T-cell (primary cell): Measurements from ENCODE around the gene KIRREL1. TPM values are rescaled to one million over a fixed set of nuclear protein-coding genes. Genes with fewer than 3 reads are reported as not detected.

Source experiments
- ATAC-seq, 4 experiments: fragments of 200-7000 bp in 3 of 4; fragments of 150-1000 bp in 1 of 4; cut with Tn5 transposase; replicated peaks in 1 of 4; 1 replicate in 3 of 4; 2 replicates in 1 of 4; pipeline ENCODE4 v1.10.0; 2021; ENCODE audit warnings: moderate library complexity in 3 of 4, mild to moderate bottlenecking in 2 of 4, moderate number of reproducible peaks in 1 of 4
- CTCF ChIA-PET, 2 donors: fragments of 300-600 bp; sonication (Branson Sonifier 250); formaldehyde crosslinking; loops; one replicate each; lab custom pipeline; 2022; ENCODE audit warnings: antibody characterized with exemption in 2 of 2; lab: Charles Lee
- POLR2A ChIA-PET, 2 donors: fragments of 300-600 bp; sonication (Branson Sonifier 250); formaldehyde crosslinking; loops; one replicate each; lab custom pipeline; 2022; ENCODE audit warnings: antibody characterized with exemption in 2 of 2; lab: Charles Lee
- DNase-seq, 35 experiments: peaks; one replicate each; pipeline versions ENCODE4 v3.0.0 to v3.0.0-alpha.2; 2013 to 2023
- H3K27ac ChIP-seq: one replicate; pipeline ENCODE4 v1.5.1; 2013; ENCODE audit warnings: low read length
- H3K27me3 ChIP-seq, 2 experiments: replicated peaks in 1 of 2; 1 replicate in 1 of 2; 2 replicates in 1 of 2; pipeline versions ENCODE4 v1.6.1 to v1.7.0; 2013; ENCODE audit warnings: low read length in 1 of 2, mixed read lengths in 1 of 2; ENCODE audit not compliant: control insufficient read depth in 2 of 2, insufficient read depth in 2 of 2; ENCODE audit errors: extremely low read depth in 1 of 2
- H3K36me3 ChIP-seq, 2 donors: 1 replicate in 1 of 2; 2 replicates in 1 of 2; pipeline versions ENCODE4 v1.6.1 to v1.7.0; 2013; ENCODE audit warnings: low read length in 1 of 2; ENCODE audit not compliant: control insufficient read depth in 2 of 2, insufficient read depth in 1 of 2; ENCODE audit errors: extremely low read depth in 1 of 2
- H3K4me1 ChIP-seq, 2 experiments: 1 replicate in 1 of 2; 2 replicates in 1 of 2; pipeline versions ENCODE4 v1.6.1 to v1.7.0; 2013; ENCODE audit warnings: low read length in 2 of 2, mixed read lengths in 1 of 2; ENCODE audit not compliant: insufficient read depth in 2 of 2, control insufficient read depth in 1 of 2; ENCODE audit errors: extremely low read depth in 1 of 2
- H3K4me3 ChIP-seq, 2 donors: 1 replicate in 1 of 2; 2 replicates in 1 of 2; pipeline versions ENCODE4 v1.5.1 to v1.7.0; 2013; ENCODE audit warnings: mild to moderate bottlenecking in 2 of 2, low read length in 1 of 2, moderate library complexity in 1 of 2; ENCODE audit not compliant: control insufficient read depth in 1 of 2; ENCODE audit errors: extremely low read depth in 1 of 2
- H3K9me3 ChIP-seq: 2 replicates; pipeline ENCODE4 v1.7.0; 2013
- H3K27ac Mint-ChIP-seq, 2 donors: one replicate each; pipeline ENCODE4 v1.8.0; 2020 to 2021; ENCODE audit warnings: mild to moderate bottlenecking in 2 of 2, mixed read lengths in 2 of 2
- H3K27me3 Mint-ChIP-seq, 2 donors: one replicate each; pipeline ENCODE4 v1.8.0; 2021 to 2022; ENCODE audit warnings: mixed read lengths in 2 of 2
- H3K36me3 Mint-ChIP-seq: one replicate; pipeline ENCODE4 v1.8.0; 2021; ENCODE audit warnings: mixed read lengths
- H3K4me1 Mint-ChIP-seq, 3 donors: one replicate each; pipeline ENCODE4 v1.8.0; 2020 to 2022; ENCODE audit warnings: mixed read lengths in 3 of 3, mild to moderate bottlenecking in 1 of 3
- H3K4me3 Mint-ChIP-seq, 3 donors: one replicate each; pipeline ENCODE4 v1.8.0; 2020 to 2022; ENCODE audit warnings: mild to moderate bottlenecking in 3 of 3, mixed read lengths in 3 of 3, moderate library complexity in 3 of 3
- H3K9me3 Mint-ChIP-seq, 3 donors: one replicate each; pipeline ENCODE4 v1.8.0; 2020 to 2022; ENCODE audit warnings: mixed read lengths in 3 of 3
- WGBS: methylation state at CpG from one replicate; pipeline ENCODE4 v1.1.5; 2013; ENCODE audit warnings: missing lambda C conversion rate; ENCODE audit not compliant: insufficient coverage; 5-methylcytosine and 5-hydroxymethylcytosine counted together
- total RNA-seq, 35 experiments: library from RNA in 6 of 35; stranded (reverse) in 6 of 35; fragments of 120-200 nt in 1 of 35; gene quantifications; one replicate each; pipeline versions ENCODE4 v1.2.1 to v1.2.4 and lab custom pipeline; 2013 to 2026

KIRREL1 gene
- total RNA-seq, 5 donors from 2014 or later (not counting 1 experiment from before 2014, with no cell fraction given), result 0.16 to 0.20 (median 0.19) TPM; not detected in 2

DNA sequence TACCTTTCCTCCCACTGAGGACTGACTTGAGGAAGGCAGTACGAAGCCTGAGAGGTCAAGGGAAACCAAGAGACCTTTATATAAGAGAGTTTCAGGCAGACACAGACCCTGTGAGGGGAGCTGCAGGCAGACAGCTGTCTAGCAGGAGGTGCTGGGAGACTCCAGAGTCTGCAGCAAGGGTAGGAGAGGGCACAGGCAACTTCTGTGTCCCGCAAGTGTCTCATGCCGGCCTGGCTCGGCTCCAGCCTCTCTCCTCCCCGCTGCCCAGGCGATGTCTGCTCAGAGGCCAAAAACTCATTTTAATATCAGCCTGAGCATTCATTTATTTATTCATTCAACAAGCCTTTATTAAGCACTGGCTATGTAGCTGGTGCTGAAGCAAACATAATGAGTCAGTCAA lies 83.0 kb downstream of the KIRREL1 start:
- no peaks in the 10 kb centered on the region for H3K4me1 Mint-ChIP-seq
- Histone ChIP-seq H3K4me3 (no peak overlapping the region), H3K9me3 (no peaks in the 10 kb centered on the region), H3K4me1 (no peaks in the 10 kb centered on the region), H3K27ac (no peak overlapping the region), H3K36me3 (no peaks in the 10 kb centered on the region), H3K27me3 (peaks cover 0 to 5% of the 10 kb centered on the region in 2 experiments)
- ChIA-PET POLR2A (no interaction called here), CTCF (interaction anchor here in 1 of 2 donors (0.5 kb wide), 1 partner anchor 33 kb away, joined by 4 read pairs; no protein-coding TSS in a partner anchor)
- 33% methylated on average over 1 of the region's 6 CpGs for WGBS
- DNase-seq, result no peak
- peaks cover 0 to 9% of the 10 kb centered on the region in 2 donors for H3K27me3 Mint-ChIP-seq
- no peaks in the 10 kb centered on the region for H3K9me3 Mint-ChIP-seq
- H3K4me3 Mint-ChIP-seq, result no peak overlapping the region
- no peak overlapping the region for H3K27ac Mint-ChIP-seq
- ATAC-seq, result no peak
- H3K36me3 Mint-ChIP-seq, result no peaks in the 10 kb centered on the region

DNA sequence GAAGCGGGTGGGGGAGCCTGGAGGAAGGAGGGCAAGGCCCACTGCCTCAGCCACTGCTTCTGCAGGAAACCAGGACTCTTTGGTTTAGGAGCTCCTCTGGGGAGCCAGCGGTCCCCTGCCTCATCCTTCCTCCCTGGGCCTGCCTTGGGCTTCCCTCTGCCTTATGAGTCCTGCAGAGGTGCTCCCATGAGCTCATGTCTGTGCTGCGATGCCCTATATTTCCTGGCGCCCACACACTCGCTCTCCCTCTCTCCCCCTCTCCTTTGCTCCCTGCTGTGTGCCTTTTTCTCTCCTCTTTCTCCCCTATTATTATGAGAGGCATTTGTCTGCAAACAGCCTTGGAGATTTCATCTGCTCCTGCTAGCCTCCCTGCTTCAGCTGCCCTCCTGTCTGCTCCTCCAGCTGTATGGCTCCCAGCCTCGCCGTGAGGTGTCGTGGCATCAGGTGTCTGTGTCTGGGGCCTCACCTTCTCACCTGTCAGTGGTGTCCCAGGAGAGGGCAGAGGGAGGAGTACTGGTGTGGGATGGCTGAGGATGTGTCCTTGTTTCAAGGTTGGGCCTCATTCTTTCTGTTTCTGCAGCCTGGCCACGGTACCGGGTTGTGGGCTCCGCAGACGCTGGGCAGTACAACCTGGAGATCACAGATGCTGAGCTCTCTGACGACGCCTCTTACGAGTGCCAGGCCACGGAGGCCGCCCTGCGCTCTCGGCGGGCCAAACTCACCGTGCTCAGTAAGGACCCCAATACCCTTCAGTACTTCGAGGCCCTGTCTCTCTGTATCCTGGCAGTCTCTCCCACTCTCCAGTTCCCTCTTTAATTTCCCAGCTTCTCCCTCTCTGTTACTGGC lies 84.2 kb downstream of the KIRREL1 start:
- no peak overlapping the region for H3K4me3 ChIP-seq
- H3K36me3 Mint-ChIP-seq, result no peaks in the 10 kb centered on the region
- no peak overlapping the region for H3K27ac ChIP-seq
- H3K9me3 ChIP-seq, result no peaks in the 10 kb centered on the region
- DNase-seq (no peak), ATAC-seq (no peak)
- ChIA-PET CTCF (interaction anchor here in 1 of 2 donors (0.5 kb wide), 1 partner anchor 50 kb away, joined by 4 read pairs; no protein-coding TSS in a partner anchor), POLR2A (no interaction called here)
- H3K9me3 Mint-ChIP-seq, result no peaks in the 10 kb centered on the region
- H3K4me1 Mint-ChIP-seq, result no peaks in the 10 kb centered on the region
- peaks cover 0 to 3% of the 10 kb centered on the region in 2 experiments for H3K27me3 ChIP-seq
- H3K27ac Mint-ChIP-seq, result no peak overlapping the region
- 85% methylated on average over 21 of the region's 22 CpGs for WGBS
- H3K4me3 Mint-ChIP-seq, result no peak overlapping the region
- no peaks in the 10 kb centered on the region for H3K4me1 ChIP-seq
- H3K36me3 ChIP-seq, result no peaks in the 10 kb centered on the region
- H3K27me3 Mint-ChIP-seq, result peaks cover 0 to under 1% of the 10 kb centered on the region in 2 donors

GRCh38 chr1:158078569-158079080 lies 85.2 kb downstream of the KIRREL1 start:
- ATAC-seq (no peak), DNase-seq (no peak)
- Mint-ChIP-seq H3K27ac (no peak overlapping the region), H3K4me1 (no peaks in the 10 kb centered on the region), H3K27me3 (no peaks in the 10 kb centered on the region), H3K36me3 (no peaks in the 10 kb centered on the region), H3K4me3 (no peak overlapping the region), H3K9me3 (no peaks in the 10 kb centered on the region)
- Histone ChIP-seq H3K27ac (no peak overlapping the region), H3K4me3 (no peak overlapping the region), H3K27me3 (peaks cover 0 to 3% of the 10 kb centered on the region in 2 experiments), H3K4me1 (no peaks in the 10 kb centered on the region), H3K36me3 (no peaks in the 10 kb centered on the region), H3K9me3 (no peaks in the 10 kb centered on the region)
- ChIA-PET POLR2A (no interaction called here), CTCF (no interaction called here)
- 58% methylated on average over 4 of the region's 4 CpGs for WGBS

DNA sequence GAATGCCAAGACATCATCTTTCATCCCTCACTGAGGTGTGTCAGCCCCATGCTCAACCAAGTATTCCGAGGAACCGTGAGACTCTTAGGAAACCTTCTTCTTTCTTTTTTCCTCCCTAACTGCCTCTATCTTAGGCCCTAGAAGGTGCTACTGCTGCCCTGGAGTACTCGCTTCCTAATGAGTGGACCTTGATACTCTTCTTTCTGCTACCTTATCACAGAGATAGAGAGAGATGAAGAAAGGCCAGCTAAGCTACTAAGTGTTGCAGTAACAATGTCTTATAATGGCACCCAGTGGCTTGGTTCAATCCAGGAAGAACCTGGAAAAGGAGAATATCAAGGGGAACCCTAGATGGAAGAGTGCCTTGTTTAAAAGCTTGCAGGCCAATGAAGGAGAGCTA lies 86.6 kb downstream of the KIRREL1 start:
- ChIA-PET CTCF (no interaction called here), POLR2A (no interaction called here)
- Histone ChIP-seq H3K27ac (no peak overlapping the region), H3K4me3 (no peak overlapping the region), H3K36me3 (no peaks in the 10 kb centered on the region), H3K9me3 (no peaks in the 10 kb centered on the region), H3K4me1 (no peaks in the 10 kb centered on the region), H3K27me3 (peaks cover 0 to 3% of the 10 kb centered on the region in 2 experiments)
- Mint-ChIP-seq H3K9me3 (no peaks in the 10 kb centered on the region), H3K36me3 (no peaks in the 10 kb centered on the region), H3K27ac (no peak overlapping the region), H3K4me1 (no peaks in the 10 kb centered on the region), H3K27me3 (no peaks in the 10 kb centered on the region), H3K4me3 (no peak overlapping the region)
- ATAC-seq (no peak), DNase-seq (no peak)
- 100% methylated on average over 1 of the region's 3 CpGs for WGBS

DNA sequence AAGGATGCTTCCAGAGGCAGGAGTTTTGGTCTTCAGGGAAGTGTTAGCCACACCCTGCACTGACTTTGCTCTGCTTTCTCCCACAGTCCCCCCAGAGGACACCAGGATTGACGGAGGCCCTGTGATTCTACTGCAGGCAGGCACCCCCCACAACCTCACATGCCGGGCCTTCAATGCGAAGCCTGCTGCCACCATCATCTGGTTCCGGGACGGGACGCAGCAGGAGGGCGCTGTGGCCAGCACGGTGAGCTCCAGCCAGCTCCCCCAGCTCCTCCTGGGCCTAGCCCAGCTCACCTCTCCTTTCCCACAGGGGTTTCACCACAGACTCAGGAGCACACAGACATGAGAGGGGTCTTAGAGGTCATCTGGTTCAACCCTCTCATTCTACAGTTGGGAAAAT lies 90.9 kb downstream of the KIRREL1 start:
- DNase-seq (no peak), ATAC-seq (no peak)
- ChIA-PET POLR2A (no interaction called here), CTCF (no interaction called here)
- no peaks in the 10 kb centered on the region for H3K9me3 ChIP-seq
- no peaks in the 10 kb centered on the region for H3K27me3 Mint-ChIP-seq
- H3K4me1 ChIP-seq, result no peaks in the 10 kb centered on the region
- no peaks in the 10 kb centered on the region for H3K36me3 Mint-ChIP-seq
- no peaks in the 10 kb centered on the region for H3K9me3 Mint-ChIP-seq
- no peaks in the 10 kb centered on the region for H3K36me3 ChIP-seq
- 60% methylated on average over 1 of the region's 8 CpGs for WGBS
- H3K27ac ChIP-seq, result no peak overlapping the region
- H3K27ac Mint-ChIP-seq, result no peak overlapping the region
- H3K4me3 ChIP-seq, result no peak overlapping the region
- H3K27me3 ChIP-seq, result peaks cover 0 to 6% of the 10 kb centered on the region in 2 experiments
- H3K4me3 Mint-ChIP-seq, result no peak overlapping the region
- H3K4me1 Mint-ChIP-seq, result no peaks in the 10 kb centered on the region

DNA sequence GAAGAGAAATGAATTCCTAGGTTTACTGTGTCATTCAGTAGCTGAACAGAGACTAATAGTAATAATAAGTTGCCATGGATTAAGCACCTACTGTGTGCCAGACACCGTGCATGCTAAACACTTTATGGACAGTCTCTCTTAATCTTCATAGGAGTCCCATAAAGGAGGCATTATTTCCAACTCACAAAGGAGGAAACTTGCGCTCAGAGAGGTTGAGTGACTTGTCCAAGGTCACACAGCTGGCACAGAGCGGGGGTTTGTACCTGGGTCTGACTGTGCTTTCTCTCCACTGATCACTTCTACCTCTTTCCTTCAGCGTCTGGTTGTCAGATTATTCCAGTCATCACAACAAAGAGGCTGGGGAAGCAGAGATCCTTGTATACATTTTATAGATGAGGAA lies 91.3 kb downstream of the KIRREL1 start:
- ATAC-seq (no peak), DNase-seq (no peak)
- H3K9me3 ChIP-seq, result no peaks in the 10 kb centered on the region
- ChIA-PET CTCF (no interaction called here), POLR2A (no interaction called here)
- H3K9me3 Mint-ChIP-seq, result no peaks in the 10 kb centered on the region
- no peak overlapping the region for H3K27ac ChIP-seq
- no peak overlapping the region for H3K4me3 ChIP-seq
- H3K36me3 Mint-ChIP-seq, result no peaks in the 10 kb centered on the region
- H3K27ac Mint-ChIP-seq, result no peak overlapping the region
- no peaks in the 10 kb centered on the region for H3K36me3 ChIP-seq
- no peaks in the 10 kb centered on the region for H3K27me3 Mint-ChIP-seq
- H3K4me1 Mint-ChIP-seq, result no peaks in the 10 kb centered on the region
- H3K4me1 ChIP-seq, result no peaks in the 10 kb centered on the region
- H3K27me3 ChIP-seq, result peaks cover 0 to 9% of the 10 kb centered on the region in 2 experiments
- no peak overlapping the region for H3K4me3 Mint-ChIP-seq
- WGBS, result 71% methylated on average over 1 of the region's 4 CpGs
